HCEC 1CT (cell line): Measurements from ENCODE around the gene LRP5.
A peak's percentile ranks its signal among the peaks of the same experiment; 100 is the strongest.

Experiments used
- DNase-seq: peaks from one replicate; pipeline ENCODE4 v3.0.0-alpha.2; 2017

The LRP5 gene

DNA sequence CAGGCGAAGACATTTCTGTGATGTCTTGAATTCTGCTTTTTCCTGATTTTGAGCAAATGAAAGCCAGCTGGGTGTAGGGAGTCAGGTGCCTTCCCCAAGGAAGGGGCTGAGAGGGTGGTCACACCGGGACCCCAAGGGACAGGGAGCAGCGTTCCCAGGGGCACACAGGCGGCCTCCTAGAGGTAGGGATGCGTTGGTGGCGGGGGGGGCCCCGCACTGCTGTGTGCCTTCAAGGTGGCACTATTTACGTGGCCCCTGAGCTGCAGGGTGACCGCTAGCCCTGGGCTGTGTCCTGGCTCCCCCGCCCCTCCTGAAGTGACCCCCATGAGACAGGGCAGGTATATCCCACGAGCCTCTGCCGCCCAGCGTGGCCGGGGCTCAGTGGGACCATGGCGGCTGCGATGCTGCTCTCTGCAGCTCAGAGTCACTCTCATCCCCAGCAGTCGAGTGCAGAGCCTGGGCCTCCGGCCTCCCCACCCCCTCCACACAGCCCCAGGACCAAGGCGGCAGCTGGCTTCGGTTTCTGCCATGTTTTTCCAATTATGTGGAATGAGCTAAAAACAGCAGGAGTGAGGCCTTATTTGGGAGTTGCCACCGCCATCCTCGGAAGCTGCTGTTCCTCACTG lies 60.9 kb downstream of the LRP5 start:
- peak; percentile 25 for DNase-seq

DNA sequence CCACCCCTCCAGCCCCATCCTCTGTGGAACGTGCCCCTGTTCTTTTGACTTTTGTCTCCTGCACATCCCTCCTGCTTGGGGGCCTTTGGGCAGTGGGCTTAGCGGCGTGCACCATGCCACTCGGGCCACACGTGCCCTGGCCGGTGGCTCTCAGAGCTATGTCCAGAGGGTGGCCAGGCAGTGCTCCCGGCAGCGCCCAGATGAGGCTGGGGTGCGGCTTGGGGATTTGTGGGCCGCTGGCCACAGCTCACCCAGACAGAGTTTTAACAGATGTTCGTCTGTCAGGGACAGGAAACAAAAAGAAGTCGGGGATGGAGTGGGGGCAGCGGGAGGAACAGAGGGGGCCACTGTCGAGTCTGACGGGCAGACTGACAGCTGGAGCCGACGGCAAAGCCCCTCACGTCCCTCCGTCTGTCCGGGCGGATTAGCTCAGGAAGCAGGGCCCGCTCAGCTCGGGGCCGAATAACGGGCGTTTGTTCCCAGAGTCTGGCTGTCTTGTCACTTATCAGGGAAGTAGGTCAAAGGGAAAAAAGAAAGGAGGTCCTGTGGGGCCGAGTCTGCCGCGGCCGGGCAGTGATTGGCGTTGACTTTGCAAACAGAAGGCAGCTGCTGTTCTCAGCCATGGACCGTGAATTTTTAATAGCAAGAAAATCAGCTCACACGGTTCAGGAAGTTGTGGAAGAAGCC lies 61.6 kb downstream of the LRP5 start:
- no peak for DNase-seq

DNA sequence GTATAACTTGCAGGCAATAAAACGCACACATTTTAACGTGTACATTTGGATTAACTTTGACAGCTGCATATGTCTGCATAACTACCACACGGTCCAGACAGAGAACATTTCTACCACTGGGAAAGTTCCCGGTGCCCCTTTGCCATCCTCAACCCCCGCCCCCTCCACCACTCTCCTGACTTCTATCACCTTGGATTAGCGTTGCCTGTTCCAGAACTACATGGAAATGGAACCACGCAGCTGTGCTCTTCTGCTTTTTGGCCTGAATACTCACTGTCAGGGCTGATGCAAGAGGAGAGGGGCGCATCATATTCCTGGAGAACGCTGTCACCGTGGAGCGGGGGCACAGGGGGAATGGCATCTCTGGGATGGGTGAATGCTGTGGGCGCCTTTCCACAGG lies 62.1 kb downstream of the LRP5 start:
- DNase-seq, result no peak

DNA sequence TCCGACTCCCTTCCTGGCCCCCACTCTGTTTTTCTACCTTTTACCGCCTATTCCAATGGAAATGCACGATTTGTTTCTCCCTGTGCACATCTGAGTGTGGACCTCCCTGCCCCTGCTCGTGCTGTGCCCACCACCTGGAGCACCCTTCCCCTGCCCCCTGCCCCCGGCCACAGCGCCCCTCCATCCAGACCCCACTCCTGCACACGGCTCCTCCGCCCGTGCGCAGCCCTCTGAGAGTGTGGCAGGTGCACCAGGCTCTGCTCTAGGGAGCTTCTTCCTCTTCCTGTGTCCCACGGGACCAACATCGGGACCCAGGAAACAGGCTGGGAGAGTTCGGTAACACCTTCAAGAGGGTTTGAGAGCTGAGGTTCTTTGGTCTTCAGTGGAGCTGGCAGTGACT lies 62.9 kb downstream of the LRP5 start:
- no peak for DNase-seq

DNA sequence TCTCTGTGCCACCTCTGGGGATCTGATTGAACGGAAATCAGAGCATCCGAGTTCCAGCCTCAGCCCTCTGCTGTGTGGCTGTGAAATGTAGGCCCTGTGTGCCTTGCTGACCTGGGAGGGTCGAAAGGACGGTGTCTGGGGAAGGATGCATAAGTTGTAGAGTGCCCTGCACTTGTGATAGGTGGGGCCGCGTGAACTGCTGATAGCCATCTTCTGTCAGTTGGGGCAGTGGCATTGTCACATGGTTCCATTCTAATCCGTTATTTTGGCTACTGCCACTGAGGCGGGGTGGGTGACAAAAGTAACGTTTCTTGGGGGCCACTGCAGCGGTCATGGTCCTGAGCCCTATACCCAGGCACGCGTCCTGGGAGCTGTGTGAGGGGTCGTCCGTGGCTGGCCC lies 63.4 kb downstream of the LRP5 start:
- DNase-seq, result no peak

DNA sequence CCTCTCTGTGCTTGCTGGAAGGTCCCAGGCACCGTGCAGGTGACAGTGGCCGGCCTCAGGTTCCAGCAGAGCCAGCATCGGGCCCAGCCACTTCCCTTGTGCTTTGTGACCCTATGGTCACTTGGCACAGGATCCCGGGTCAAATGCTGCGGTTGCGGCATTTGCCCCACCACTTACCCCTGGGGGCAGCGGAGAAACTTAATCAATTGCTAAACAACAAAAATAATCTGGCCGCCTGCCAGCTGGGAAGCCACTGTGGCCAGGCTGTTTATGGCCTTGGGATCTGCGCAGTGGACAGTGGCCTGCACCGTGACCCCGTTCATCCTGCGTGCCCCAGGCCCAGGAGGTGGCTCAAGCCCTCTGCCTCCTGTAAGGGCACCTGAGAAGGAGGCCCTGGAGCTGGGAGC lies 65.0 kb downstream of the LRP5 start:
- DNase-seq, result no peak

DNA sequence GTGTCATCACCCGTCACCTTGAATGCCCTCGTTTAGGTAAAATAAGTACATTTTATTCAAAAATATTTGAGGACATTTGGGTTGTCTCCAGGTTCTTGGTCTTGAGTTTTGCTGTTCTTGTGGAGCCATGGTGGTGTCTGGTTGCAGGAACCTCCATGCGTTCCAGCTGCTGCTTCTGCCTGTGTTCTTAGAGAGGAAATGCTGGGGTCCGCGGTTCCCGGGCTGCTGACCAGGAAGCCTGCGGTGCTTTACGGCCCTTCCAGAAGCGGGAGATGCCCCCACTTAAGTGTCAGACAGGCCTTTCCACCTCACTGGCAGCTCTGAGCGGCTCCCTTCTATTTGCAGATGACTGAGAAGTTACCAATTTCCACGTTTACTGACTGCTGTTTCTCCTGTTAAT lies 66.8 kb downstream of the LRP5 start:
- no peak for DNase-seq

DNA sequence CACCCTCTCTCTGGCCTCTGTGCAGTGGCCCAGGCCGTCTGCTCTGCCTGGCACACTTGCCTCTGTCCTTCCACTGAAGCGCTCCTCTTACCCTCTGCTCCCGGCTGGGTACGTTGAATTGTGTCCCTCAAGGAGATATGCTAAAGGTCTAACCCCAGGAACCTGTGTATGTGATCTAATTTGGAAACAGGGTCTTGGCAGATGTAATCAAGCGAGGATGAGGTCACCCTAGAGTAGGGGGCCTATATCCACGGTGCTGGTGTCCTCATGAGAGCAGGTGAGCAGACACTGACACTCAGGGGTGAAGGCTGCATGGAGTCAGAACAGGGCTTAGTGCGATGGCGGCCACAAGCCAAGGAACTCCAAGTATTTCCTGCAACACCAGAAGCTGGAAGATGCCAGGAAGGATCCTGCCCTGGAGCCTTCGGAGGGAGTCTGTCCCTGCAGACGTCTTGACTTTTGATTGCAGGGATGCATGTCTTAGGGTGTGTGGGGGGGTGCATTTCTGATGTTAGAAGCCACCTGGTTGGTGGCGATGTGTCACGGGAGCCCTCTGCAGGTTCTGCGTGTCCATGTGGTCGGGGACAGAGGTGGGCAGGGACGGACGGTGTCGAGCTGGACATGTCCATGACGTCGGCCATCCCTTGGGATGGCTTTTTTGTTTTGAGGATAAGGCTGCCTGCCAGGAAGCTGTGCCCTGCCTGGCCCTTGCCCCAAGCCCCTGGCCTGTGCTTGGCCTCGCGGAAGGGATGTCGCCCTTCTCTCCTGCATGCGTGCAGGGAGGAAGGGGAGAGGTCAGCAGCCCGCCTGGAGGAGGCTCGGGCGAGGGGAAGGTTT lies 68.6 kb downstream of the LRP5 start:
- DNase-seq, result no peak

DNA sequence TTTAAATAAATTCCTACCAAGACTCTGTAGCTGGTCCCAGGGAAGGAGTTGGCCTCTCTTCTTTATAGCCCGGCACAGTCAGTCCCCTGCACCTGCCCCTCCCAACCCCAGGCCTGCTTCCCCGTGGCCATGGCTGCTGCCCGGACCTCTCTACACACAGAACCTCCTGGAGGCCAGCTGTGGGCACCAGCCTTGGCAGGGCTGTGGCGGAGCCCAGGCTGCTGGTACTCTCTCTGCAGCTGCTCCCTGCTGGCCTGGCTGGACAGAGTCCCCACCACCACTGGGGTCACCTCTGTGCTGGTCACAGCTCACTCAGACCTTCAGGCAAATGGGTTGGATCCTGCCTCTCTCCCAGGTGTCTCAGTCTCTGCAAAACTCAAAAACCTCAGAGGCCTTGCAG lies 69.3 kb downstream of the LRP5 start:
- DNase-seq, result no peak

DNA sequence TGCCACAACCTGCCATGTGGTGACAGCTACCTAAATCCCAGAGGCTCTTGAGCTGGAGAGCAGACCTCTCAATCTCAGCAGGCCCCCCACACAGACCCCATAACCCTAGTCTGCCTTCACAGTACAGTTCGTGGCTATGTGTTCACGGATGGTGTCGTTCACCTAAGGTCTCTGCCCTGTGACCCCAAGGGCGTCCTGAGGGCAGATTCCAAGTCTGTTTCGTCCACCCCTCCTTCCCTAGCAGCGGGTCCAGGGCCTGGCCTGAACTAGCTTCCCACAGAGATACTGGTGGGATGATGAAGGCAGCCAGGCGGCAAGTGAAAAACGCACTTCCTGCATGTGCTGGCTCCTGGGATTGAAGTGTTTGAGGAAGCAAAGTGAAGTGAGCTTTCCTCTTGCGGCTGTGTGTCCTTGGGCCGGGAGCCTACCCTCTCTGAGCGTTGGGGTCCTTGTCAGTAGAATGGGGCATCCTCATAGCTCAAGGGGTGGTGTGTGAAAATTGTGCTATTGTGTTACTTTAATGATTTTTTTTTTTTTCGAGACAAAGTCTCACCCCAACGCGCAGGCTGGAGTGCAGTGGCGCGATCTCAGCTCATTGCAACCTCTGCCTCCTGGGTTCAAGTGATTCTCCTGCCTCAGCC lies 70.1 kb downstream of the LRP5 start:
- no peak for DNase-seq

DNA sequence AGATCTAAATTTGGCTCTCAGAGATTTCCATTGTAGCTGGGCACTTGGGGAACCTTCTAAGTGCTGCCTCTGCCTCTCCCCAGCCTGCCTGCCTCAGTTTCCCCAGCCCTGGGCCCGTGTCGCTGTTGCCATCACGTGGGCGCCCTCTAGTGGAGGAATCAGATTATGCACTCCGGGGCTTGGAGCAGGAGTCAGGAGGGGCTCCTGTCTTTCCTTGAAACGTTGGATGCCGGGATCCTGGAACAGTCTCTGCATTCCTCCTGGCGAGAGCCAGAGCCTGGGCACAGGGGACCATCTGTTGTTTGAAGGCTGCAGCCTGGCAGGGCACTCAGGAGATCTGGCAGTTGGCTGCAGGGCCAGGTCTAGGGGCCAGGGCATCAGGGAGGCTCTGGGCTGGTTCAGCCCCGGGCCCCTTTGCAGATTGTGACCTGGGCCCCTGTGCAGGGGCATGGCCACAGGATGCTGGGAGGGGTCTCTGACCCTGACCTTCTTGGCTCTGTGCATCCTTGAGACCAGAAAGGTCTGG lies 71.6 kb downstream of the LRP5 start:
- DNase-seq, result peak; percentile 22

DNA sequence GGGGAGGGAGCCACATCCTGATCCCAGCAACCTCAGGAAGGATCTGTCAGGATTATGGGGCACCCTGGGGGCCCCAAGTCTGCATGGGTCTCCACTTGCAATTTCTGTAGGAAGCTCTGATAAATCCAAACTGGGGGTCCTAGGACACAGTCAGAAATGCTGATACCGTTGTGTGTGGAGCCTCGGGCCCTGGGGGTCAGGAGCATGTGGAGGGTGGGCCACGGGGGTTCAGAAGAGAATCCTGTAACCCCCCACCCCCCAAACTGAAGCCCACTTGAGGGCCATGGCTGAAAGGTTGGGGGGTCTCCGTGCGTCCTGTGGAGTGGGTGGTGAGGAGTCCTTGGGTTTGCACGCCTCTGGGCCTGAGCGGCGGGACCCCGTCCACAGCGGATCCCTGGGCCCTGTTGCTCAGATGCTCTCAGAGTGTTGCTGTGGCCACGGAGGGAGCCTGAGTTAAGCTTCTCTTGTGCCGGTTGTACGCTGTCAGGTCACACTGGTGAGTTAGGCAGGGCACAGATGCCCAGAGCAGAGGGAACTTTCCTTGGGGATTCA lies 72.2 kb downstream of the LRP5 start:
- no peak for DNase-seq

DNA sequence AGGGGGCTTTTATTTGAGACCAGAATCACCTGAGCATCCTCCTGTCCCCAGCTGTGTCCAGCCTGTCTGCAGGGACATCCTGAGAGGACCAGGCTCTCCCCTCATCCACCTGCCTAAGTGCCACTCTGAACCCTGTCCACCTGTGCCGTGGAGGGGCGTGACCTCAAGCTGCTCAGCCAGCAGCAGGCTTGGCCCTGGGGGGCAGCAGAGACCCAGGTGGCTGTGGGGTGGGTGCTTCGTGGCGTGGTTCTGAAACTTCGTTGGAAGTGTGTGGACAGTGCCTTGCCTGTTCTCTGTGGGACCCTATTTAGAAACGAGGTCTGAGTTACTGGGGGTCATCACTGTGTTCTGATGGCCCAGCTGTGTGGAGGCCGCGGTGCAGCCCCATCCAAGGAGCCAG lies 72.7 kb downstream of the LRP5 start:
- DNase-seq, result no peak

DNA sequence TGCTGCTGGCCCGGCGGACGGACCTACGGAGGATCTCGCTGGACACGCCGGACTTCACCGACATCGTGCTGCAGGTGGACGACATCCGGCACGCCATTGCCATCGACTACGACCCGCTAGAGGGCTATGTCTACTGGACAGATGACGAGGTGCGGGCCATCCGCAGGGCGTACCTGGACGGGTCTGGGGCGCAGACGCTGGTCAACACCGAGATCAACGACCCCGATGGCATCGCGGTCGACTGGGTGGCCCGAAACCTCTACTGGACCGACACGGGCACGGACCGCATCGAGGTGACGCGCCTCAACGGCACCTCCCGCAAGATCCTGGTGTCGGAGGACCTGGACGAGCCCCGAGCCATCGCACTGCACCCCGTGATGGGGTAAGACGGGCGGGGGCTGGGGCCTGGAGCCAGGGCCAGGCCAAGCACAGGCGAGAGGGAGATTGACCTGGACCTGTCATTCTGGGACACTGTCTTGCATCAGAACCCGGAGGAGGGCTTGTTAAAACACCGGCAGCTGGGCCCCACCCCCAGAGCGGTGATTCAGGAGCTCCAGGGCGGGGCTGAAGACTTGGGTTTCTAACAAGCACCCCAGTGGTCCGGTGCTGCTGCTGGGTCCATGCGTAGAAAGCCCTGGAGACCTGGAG lies 74.1 kb downstream of the LRP5 start:
- no peak for DNase-seq

DNA sequence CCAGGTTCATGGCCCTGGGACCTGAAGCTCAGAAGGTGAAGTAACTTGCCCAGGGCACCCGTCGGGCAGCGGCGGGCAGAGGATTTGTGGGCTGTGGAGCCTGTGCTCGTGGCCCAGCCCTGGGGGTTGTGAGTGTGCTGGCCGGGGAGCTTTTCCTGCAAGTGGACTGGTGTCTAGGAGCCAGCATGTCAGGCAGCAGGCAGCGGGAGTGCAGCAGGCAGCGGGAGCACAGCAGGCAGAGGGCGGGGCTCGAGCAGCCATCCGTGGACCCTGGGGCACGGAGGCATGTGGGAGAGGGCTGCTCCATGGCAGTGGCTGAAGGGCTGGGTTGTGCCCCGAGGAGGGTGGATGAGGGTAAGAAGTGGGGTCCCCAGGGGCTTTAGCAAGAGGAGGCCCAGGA lies 75.4 kb downstream of the LRP5 start:
- no peak for DNase-seq

DNA sequence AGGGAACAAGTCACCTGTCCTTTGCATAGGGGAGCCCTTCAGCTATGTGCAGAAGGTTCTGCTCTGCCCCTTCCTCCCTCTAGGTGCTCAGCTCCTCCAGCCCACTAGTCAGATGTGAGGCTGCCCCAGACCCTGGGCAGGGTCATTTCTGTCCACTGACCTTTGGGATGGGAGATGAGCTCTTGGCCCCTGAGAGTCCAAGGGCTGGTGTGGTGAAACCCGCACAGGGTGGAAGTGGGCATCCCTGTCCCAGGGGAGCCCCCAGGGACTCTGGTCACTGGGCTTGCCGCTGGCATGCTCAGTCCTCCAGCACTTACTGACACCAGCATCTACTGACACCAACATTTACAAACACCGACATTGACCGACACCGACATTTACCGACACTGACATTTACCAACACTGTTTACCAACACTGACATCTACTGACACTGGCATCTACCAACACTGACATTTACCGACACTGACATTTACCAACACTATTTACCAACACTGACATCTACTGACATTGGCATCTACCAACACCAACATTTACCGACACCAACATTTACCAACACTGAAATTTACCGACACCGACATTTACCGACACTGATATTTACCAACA lies 76.3 kb downstream of the LRP5 start:
- no peak for DNase-seq

DNA sequence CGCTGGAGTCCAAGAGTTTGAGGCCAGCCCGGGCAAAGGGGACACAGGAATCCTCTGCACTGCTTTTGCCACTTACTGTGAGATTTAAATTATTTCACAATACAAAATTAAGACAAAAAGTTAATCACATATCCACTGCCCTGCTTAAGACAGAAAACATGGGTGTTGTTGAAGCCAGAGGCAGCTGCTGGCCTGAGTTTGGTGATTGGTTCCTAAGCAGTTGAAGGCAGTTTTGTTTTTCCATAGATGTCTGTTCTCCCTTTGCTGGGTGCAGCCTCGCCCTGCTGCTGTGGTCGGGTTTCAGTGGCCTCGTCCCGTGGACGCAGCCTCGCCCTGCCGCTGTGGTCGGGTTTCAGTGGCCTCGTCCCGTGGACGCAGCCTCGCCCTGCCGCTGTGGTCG lies 77.9 kb downstream of the LRP5 start:
- DNase-seq, result no peak

DNA sequence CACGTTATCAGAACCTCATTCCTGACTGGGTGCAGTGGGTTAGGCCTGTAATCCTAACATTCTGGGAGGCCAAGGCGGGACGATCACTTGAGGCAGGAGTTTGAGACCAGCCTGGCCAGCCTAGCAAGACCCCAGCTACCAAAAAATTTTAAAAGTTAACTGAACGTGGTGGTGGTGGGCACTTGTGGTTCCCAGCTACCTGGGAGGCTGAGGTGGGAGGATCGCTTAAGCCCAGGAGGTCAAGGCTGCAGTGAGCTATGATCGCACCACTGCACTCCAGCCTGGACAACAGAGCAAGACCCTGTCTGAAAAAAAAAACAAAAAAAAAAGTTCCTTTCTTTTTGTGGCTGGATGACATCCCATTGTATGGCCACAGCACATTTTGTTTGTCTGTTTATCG lies 80.4 kb downstream of the LRP5 start:
- no peak for DNase-seq

DNA sequence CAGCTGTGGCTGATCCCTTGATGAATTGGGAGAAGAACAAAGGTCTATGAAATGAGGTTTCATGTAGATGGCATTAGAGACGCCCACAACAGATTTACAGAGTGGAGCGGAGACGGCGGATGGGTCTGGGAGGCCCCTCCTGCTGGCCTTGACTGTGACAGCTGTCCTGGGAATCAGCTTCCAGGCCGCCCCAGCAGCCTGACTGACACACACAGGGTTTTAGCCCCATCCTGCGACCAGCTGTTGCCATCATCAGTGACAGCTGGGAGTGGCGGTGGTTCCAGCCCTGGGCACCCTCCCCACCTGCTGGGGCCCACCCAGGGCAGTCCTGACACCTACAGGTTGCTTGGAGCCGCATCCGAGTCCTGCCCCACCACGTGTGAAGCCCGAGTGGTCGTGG lies 84.1 kb downstream of the LRP5 start:
- no peak for DNase-seq

DNA sequence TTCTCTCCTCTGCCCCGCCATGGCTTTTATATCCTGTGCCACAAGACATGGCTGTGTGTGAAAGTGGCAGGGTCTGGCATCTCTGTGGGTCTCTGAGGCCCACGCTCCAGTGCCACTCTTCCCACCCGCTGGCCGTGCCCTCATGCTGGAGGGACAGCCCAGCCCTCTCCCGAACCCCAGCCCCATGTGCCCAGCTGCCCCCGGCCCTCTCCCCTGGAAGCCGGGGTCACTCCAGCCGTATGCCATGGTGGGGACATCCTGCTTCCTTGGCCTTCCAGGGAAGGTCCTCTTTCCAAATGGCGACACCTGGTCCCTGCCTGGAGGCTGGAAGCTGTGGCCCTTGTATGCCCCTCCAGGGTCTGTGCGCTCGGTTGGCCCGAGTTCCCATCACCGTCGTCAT lies 84.9 kb downstream of the LRP5 start:
- DNase-seq, result no peak

DNA sequence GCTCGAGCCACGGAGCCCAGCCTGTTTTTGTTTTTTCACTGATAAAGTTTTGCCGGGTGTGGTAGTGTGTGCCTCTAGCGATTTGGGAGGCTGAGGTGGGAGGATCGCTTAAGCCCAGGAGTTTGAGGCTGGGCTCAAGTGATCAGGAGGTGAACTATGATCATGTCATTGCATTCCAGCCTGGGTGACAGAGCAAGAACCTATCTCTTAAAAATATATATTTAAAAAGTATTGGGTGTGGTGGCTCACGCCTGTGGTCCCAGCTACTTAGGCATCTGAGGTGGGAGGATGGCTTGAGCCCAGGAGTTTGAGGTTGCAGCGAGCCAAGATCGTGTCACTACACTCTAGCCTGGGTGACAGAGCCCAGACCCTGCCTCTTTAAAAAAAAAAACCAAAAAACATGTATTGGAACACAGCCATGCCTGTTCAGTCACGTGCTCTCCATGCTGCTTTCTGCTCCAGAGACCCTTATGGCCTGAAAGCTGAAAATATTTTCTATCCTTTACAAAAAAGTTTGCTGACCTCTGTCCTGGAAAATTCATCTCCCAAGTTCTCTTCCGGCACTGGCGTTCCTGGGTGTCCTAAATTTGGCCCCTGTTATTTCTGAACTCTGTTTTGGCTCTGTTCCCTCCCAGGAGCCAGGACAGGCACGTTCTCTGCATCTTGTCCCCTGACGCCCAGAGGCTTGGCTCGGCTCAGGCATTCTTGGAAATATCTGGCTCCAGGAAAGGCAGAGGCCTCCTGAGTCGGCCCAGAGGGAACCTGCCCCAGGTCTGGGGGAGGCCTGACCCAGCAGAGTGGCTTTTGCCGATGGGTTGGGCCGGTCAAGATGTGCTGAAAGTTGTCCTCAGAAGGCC lies 86.8 kb downstream of the LRP5 start:
- no peak for DNase-seq
